ENCODE data around the gene CABLES2. TPM values are rescaled to one million over a fixed set of nuclear protein-coding genes. Genes with fewer than 3 reads are reported as not detected.

CABLES2 gene
- total and polyA plus RNA-seq, 9 of the 15 experiments (the other 6 are each of a cell fraction or from before 2014, with no cell fraction given) = 0.46 to 4.2 (median 1.6) TPM

DNA sequence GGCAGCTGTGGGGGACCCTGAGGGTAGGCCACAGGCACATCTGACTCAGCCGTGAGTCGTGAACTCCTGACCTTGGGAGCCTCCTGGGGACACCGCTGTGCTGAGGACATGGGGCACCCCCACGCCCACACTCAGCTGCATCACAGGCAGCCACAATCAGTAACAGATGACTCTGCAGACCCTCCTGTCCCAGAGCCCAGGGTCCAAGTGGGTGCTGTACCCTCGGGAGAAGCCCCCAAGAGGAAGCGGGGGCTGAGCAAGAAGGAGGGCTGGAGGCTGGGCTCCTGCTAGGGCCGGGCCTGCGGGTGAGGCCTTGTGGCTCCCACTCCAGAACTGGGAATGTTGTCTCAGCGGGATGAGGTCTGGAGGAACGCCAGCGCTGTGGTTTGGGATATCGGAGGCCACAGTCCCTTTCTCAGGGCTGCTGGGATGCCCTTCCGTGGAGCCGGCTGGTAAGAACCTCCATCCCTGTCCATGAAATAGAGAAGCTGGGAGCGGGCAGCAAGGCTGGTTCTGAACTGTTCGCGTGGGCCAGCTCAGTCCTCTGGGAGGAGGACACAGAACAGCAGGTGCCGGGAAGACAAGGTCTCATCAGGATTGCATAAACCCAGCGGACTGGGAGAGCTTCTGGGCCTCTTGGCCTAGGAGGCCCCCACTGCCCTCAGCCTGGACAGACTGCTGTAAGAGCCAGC lies 36.8 kb downstream of the CABLES2 start (continued):
- TF ChIP-seq, protein P1, sequence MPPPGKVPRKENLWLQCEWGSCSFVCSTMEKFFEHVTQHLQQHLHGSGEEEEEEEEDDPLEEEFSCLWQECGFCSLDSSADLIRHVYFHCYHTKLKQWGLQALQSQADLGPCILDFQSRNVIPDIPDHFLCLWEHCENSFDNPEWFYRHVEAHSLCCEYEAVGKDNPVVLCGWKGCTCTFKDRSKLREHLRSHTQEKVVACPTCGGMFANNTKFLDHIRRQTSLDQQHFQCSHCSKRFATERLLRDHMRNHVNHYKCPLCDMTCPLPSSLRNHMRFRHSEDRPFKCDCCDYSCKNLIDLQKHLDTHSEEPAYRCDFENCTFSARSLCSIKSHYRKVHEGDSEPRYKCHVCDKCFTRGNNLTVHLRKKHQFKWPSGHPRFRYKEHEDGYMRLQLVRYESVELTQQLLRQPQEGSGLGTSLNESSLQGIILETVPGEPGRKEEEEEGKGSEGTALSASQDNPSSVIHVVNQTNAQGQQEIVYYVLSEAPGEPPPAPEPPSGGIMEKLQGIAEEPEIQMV (tag; conservative IDR thresholded peaks at IDR 0.05; ENCODE audit: low read depth) = no peak
- TF ChIP-seq EGR1 (conservative IDR thresholded peaks at IDR 0.05) = peak; percentile 81
- TF ChIP-seq, protein P2, sequence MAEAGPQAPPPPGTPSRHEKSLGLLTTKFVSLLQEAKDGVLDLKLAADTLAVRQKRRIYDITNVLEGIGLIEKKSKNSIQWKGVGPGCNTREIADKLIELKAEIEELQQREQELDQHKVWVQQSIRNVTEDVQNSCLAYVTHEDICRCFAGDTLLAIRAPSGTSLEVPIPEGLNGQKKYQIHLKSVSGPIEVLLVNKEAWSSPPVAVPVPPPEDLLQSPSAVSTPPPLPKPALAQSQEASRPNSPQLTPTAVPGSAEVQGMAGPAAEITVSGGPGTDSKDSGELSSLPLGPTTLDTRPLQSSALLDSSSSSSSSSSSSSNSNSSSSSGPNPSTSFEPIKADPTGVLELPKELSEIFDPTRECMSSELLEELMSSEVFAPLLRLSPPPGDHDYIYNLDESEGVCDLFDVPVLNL (CRISPR knock-in tag; IDR thresholded peaks at IDR 0.05; ENCODE audit: low read depth) = no peak
- no peak for TF ChIP-seq TRIM28 (IDR thresholded peaks at IDR 0.05)
- TF ChIP-seq ZNF707 (CRISPR knock-in tag; conservative IDR thresholded peaks at IDR 0.05) = no peak
- TF ChIP-seq SRSF7 (optimal IDR thresholded peaks at IDR 0.05; ENCODE audit: low read depth, low read length) = no peak
- no peak for TF ChIP-seq ZNF239 (CRISPR knock-in tag; IDR thresholded peaks at IDR 0.05)
- no peak; the same call in 1 of the 2 replicates for TF ChIP-seq ZFX (CRISPR knock-in tag; IDR thresholded peaks at IDR 0.05)
- TF ChIP-seq, protein P3, sequence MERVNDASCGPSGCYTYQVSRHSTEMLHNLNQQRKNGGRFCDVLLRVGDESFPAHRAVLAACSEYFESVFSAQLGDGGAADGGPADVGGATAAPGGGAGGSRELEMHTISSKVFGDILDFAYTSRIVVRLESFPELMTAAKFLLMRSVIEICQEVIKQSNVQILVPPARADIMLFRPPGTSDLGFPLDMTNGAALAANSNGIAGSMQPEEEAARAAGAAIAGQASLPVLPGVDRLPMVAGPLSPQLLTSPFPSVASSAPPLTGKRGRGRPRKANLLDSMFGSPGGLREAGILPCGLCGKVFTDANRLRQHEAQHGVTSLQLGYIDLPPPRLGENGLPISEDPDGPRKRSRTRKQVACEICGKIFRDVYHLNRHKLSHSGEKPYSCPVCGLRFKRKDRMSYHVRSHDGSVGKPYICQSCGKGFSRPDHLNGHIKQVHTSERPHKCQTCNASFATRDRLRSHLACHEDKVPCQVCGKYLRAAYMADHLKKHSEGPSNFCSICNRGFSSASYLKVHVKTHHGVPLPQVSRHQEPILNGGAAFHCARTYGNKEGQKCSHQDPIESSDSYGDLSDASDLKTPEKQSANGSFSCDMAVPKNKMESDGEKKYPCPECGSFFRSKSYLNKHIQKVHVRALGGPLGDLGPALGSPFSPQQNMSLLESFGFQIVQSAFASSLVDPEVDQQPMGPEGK (CRISPR knock-in tag; IDR thresholded peaks at IDR 0.05; ENCODE audit: borderline replicate concordance) = no peak
- TF ChIP-seq, protein P4, sequence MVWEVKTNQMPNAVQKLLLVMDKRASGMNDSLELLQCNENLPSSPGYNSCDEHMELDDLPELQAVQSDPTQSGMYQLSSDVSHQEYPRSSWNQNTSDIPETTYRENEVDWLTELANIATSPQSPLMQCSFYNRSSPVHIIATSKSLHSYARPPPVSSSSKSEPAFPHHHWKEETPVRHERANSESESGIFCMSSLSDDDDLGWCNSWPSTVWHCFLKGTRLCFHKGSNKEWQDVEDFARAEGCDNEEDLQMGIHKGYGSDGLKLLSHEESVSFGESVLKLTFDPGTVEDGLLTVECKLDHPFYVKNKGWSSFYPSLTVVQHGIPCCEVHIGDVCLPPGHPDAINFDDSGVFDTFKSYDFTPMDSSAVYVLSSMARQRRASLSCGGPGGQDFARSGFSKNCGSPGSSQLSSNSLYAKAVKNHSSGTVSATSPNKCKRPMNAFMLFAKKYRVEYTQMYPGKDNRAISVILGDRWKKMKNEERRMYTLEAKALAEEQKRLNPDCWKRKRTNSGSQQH (CRISPR knock-in tag; IDR thresholded peaks at IDR 0.05) = no peak
- no peak for TF ChIP-seq ZNF766 (CRISPR knock-in tag; conservative IDR thresholded peaks at IDR 0.05)
- TF ChIP-seq ZNF212 (CRISPR knock-in tag; IDR thresholded peaks at IDR 0.05) = no peak
- no peak for TF ChIP-seq MIER1 (IDR thresholded peaks at IDR 0.05; ENCODE audit: low read depth)
- TF ChIP-seq JUND (IDR thresholded peaks at IDR 0.05; ENCODE audit: borderline replicate concordance, low read depth, low read length) = peak; percentile 27; the same call in 1 of the 2 replicates
- TF ChIP-seq JUND (tag; IDR thresholded peaks at IDR 0.05; ENCODE audit: borderline replicate concordance, low read depth, low read length) = no peak
- TF ChIP-seq TCF3 (CRISPR knock-in tag; IDR thresholded peaks at IDR 0.05) = peak; percentile 24; the same call in 1 of the 2 replicates
- TF ChIP-seq, protein P5, sequence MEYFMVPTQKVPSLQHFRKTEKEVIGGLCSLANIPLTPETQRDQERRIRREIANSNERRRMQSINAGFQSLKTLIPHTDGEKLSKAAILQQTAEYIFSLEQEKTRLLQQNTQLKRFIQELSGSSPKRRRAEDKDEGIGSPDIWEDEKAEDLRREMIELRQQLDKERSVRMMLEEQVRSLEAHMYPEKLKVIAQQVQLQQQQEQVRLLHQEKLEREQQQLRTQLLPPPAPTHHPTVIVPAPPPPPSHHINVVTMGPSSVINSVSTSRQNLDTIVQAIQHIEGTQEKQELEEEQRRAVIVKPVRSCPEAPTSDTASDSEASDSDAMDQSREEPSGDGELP (CRISPR knock-in tag; IDR thresholded peaks at IDR 0.05; ENCODE audit: borderline replicate concordance) = peak; percentile 77; the same call in 1 of the 2 replicates
- no peak for TF ChIP-seq CCAR2 (IDR thresholded peaks at IDR 0.05; ENCODE audit: low read depth, low read length)
- 0 out of 2 replicates have a peak, but pooled peaks have one; percentile 13 for TF ChIP-seq POLR2G (IDR thresholded peaks at IDR 0.05; ENCODE audit: low read depth, low read length)

Data from K562 (cell line).